Fibroblast of lung (primary cell): ENCODE results near the gene KRT15.

ENCODE experiments used
- EZH2 ChIP-seq: IDR thresholded peaks from 2 replicates; pipeline ENCODE4 v1.5.1; 2012; ENCODE audit warnings: low read length, control low read depth, mild to moderate bottlenecking; ENCODE audit errors: missing control alignments
- TF ChIP-seq, protein P1 (sequence below), 2 donors: IDR thresholded peaks in 1 of 2; conservative IDR thresholded peaks in 1 of 2; 1 replicate in 1 of 2; 2 replicates in 1 of 2; pipeline ENCODE4 v1.5.1; 2011 to 2012; ENCODE audit warnings: low read length in 2 of 2, control low read depth in 1 of 2, inconsistent platforms in 1 of 2, low read depth in 1 of 2, mild to moderate bottlenecking in 1 of 2

DNA sequence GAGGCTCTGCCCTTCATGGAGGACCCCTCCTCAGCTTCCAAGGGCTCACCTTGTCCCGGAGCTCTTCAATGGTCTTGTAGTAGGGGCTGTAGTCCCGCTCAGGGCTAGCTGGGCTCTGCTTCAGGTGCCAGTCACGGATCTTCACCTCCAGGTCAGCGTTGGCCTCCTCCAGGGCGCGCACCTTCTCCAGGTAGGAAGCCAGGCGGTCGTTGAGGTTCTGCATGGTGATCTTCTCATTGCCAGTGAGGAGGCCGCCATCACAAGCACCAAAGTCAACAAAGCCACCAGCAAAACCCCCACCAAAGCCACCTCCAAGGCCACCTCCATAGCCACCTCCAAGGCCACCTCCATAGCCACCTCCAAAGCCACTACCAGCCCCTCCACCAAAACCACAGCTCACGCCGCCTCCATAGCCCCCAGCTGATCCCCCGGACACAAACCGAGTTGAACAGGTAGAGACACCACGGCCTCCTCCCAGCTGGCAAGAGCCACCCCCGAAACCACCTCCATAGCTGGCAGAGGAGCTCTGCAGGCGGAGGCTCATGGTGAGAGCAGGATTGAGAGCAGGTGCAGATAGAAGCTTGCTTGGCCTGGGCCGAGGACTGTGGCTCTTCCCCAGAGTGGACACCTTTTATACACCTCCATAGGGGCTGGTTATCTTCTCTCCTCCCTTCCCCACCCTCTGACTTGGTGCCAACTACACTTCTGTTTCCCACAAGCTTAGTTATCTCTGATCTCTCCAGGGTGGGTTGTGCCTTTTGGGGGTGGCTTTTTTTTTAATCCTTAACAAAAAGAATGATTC lies 13.5 kb downstream of the KRT15 start, which contains the start of gene KRT13:
- TF ChIP-seq, protein P1, sequence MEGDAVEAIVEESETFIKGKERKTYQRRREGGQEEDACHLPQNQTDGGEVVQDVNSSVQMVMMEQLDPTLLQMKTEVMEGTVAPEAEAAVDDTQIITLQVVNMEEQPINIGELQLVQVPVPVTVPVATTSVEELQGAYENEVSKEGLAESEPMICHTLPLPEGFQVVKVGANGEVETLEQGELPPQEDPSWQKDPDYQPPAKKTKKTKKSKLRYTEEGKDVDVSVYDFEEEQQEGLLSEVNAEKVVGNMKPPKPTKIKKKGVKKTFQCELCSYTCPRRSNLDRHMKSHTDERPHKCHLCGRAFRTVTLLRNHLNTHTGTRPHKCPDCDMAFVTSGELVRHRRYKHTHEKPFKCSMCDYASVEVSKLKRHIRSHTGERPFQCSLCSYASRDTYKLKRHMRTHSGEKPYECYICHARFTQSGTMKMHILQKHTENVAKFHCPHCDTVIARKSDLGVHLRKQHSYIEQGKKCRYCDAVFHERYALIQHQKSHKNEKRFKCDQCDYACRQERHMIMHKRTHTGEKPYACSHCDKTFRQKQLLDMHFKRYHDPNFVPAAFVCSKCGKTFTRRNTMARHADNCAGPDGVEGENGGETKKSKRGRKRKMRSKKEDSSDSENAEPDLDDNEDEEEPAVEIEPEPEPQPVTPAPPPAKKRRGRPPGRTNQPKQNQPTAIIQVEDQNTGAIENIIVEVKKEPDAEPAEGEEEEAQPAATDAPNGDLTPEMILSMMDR (conservative IDR thresholded peaks at IDR 0.05 in 1 of 2, IDR thresholded peaks at IDR 0.05 in 1 of 2; ENCODE audit: low read depth in 1 of 2, low read length in 2 of 2): no peak
- TF ChIP-seq EZH2: no peak
